Brain pericyte (primary cell): ENCODE data around the gene RAPGEF5.

Experiments used
- DNase-seq: peaks from one replicate; pipeline ENCODE4 v3.0.0-alpha.2; 2012; ENCODE audit warnings: low read depth, low spot score

The RAPGEF5 gene

GRCh38 chr7:22154143-22154529 is 202.8 kb downstream of the RAPGEF5 start:
- no peak for DNase-seq

DNA sequence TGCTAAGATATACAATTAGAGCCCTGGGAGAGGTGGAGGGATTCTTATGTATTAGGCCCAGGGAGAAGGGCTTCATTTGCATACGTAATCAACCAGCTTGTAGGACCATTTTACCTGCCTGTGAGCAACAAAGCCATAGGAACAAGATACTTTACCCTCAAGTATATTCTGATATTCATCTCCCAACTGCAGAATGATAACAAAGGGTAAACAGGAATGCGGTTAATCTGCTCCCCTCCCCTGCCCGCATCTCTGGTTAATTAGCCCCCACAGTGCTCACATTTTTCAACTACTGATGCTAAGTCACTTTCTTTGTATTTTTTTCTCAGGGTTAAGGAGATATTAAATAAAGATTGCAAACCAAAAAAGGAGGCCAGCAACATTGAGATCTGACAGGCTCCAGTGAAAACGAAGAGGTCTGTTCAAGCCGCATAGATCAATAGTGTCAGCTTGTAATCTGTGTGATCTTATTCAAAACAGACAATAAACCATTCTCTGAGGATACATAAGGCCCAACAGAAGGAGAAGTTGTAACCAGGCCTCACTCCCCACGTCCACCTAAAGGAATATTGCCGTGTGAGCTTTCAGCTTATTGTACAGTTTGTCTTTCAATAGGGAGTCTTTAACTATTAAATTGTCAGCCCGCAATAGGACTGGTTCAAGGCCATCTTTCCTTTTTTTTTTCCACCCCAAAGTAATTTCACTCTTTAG is 203.4 kb downstream of the RAPGEF5 start:
- DNase-seq, result no peak

- no peak for DNase-seq
These were observed 204.3 kb downstream of the RAPGEF5 start for GRCh38 chr7:22152690-22153089.

GRCh38 chr7:22151901-22152300 is 205.1 kb downstream of the RAPGEF5 start:
- DNase-seq, result no peak

- no peak for DNase-seq
These were observed 206.7 kb downstream of the RAPGEF5 start for GRCh38 chr7:22150221-22150620.

DNA sequence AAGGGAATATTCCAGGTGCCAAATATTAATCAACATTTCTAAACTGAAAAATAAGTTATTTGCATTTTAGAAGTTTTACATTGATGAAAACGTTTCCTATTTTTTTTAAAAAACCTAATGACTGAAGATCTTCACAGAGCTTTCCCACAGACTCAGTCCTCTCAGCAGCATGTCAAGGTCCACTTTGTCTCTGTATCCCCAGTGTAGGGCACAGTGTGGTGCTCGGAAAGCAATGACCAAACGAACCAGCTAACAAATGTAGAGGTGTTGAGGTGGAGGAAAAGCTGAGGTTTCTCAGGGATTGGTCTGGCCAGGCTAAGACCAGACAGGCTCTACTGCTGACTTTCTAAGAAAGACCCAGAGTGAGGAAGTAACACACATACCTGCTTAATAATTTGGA is 209.1 kb downstream of the RAPGEF5 start:
- DNase-seq, result no peak

DNA sequence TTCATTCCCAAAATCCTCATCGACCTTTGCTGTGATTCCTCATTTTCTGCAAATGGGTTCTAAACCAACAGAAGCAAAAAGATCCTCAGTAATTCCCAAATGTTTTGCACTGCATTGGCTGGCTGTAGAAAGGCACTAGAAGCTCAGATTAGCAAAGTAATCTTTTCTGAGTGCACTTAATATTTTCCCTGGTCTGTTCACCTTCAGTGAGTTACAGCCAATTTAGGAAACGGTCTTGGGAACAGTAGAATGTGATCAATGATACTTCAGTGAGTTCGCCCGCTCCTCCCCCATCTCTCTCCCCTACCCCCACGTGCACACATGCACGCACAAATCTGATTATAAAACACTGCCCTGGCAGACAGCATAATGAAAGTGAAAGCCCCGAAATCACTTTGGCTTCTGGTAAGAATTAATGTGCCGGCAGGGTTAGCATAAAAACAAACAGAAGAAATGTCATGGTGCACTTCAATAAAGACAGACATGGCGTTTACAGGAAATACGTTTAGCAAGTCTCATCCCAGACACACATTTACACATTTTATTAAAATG is 209.9 kb downstream of the RAPGEF5 start:
- no peak for DNase-seq

DNA sequence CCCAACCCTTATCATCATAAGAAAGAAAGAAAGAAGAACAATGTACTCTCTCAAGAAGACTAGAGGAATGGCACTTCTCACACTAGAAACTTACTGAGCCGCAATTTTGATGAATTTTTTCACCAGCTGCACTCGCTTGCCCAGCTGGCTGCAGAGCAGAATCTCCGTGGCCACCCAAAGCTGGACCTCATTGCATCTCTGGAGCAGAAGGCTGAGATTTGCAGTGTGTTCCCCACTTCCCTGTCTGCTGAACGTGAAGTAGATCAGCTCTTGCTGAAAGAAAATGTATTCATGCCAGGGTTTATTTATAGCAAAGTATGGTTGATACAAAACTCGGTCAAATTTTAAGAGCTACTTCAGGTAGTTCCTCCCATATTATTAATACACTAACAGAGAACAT is 212.0 kb downstream of the RAPGEF5 start:
- DNase-seq, result no peak

- no peak for DNase-seq
These were observed 213.5 kb downstream of the RAPGEF5 start for GRCh38 chr7:22143491-22143890.

DNA sequence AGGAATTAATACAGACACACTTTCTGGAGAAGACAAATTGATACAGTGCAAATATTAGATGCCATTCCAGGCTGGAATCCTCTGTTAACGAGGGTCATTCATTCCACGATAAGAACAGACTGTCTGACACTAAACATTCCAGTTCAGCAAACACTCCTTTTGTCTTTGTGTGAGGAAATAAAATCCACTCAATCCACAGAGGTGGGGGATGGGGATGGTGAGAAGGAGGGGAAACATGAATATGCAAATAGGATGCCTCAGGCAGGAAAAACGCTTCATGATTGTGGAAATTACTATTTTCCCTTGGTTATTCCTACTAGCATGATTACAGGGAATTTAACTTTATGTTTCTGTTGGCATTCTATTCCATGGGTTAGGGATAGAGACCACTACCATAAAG is 214.4 kb downstream of the RAPGEF5 start:
- DNase-seq, result no peak

- no peak for DNase-seq
These were observed 215.6 kb downstream of the RAPGEF5 start for GRCh38 chr7:22141355-22141754.

DNA sequence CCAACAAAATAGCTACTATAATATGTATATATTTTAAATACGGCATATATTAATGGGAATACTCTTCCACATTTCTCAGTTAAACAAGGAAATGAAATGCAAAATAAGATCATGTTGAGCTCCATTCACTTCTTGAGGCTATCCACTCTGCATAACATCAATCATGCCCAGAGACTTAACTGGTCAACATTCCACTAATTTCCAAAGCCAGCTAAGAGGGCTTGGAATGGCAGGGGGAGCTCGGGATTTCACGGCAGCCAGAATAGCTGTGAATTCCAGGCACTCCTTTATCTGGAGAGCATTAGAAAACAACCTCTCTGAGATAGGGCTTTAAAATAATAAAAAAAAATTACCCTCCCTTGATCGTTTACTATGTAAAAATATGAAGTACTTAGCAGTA is 216.4 kb downstream of the RAPGEF5 start:
- DNase-seq, result no peak

DNA sequence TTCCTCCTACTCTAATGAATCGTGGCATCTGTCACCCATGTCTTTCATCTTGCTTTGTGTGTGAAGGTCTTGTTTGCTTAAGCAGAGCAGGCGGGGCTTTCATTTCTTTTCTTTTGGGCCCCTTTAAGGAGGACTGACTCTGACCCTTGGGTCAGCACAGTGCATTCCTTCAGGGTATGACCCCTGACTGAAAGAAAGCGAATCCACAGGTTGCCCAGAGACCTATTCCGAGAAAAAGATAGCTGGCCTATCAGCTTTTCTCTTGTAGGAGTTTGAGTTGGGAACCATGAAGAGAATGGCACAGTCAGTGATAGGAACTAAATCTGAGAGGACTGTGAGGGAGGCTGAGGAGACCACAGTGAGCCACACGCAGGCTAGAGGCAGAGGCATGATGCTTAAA is 218.1 kb downstream of the RAPGEF5 start:
- DNase-seq, result no peak

DNA sequence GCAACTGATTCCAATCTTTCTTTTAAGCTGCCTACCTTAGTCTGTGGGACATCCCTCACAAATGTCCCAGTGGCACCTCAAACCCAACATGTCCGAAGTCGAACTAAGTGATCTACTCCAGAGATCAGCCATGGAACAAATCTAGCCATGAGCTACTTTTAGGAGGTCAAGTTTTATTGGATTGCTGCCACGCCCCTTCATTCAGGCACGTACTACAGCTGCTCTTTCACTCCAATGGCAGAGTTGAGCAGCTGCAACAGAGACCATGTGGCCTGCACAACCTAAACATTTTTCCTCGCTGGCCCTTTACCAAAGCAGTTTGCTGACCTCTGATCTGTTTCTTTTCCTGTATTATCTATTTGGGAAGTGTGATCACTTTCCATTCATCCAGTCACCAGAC is 218.8 kb downstream of the RAPGEF5 start:
- no peak for DNase-seq

GRCh38 chr7:22137466-22137865 is 219.5 kb downstream of the RAPGEF5 start:
- peak; percentile 42 for DNase-seq

DNA sequence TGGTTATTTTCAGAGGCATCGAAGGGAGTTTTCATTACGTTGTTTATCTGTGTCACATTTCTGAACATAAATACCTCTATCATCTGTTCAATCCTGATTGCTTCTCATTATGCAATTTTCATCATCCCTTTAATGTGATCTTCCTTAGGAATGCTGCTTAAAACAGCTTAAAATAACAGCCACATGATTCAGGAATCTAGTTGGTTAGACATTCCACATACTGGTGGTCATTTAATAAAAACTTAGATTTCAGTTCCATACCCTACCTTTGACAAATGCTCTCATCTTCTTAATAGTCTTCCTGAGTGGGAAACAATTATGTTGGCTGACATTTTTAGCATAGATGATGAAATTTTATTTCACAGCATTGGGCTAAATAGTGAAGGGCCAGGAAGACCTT is 219.9 kb downstream of the RAPGEF5 start:
- DNase-seq, result no peak

DNA sequence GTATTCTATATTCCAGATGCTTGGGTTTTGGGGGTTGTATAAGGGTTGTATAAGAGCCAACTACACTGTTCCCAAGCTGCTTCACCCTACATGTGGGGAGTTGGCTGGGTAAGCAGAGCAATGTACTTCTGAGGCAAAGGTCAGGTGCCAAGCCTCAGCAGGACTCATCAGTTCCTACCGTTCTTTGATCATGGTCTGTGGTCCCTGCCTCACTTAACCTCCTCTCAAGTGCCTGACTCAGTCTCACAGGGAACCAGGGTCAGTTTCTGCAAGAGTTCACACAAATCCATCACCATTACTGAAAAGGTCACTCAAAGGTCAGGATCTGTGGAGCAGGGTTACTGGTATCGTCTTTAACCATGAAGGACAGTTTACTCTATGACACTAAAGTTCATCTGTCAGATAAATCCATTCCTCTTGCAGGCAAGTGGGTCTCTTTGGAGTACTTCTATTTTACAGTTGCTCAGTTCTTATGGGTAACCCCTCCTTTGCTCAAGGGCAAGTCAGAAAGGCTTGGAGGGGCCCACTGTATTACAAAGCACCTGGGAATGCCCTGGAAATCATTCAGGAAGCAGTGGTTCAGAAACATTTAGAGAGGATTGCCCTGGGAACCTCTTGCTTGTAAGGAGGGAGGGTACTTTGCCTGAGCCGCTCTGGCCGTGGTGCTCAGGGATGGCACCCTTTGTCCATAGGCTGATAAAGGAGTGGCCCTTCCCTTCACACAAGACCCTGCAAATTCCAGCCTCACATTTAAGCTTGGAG is 227.0 kb downstream of the RAPGEF5 start:
- no peak for DNase-seq

DNA sequence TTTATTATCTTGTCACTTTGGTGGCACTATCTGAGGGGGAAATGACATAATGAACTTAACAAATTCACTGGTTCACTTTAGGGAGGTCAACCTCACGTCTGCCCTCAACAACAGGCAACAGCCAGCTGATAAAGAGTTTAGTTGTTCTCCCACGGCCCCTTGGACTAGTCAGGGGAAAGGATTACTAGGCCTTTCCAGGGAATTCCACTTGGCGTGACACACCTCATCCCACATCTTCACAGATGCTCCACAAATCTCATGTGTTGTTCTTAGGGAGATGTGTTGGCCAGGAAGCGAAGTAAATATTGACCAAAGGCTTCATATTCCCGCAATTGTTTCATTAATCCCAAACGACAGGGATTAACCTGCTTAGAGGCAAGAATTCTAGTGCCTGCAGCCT is 227.8 kb downstream of the RAPGEF5 start:
- no peak for DNase-seq

GRCh38 chr7:22128528-22128920 is 228.4 kb downstream of the RAPGEF5 start:
- DNase-seq, result no peak

DNA sequence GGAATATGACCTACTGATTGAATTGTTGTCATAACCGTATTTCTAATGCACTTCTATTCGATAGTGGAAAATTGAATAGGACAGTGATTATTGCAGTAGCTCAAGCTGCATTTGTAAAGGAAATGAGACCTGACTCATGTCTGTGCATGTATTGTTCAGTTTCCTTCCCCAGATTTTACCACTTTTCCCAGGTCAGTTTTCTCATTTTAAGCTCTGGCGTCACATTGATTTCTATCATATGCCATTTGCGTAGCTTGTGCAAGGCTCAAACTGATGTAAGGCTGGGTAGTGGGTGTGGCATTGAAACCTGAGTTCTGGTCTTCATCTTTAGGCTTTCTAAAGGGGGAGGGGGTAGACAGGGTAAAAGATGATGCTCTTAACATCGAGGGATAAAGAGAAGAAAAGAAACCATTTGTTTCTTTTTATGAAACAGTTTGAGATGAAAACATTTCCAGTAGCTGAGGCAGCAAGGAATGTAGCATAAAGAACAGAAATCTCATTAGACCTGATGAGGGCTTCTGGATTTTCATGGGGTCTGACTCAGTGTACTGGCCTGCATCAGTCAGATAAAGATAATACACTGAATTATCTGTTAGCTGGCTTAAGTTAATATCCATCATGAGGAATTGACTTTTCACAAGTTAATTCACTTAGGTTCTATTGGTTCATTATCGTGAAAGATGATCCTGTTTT is 229.0 kb downstream of the RAPGEF5 start:
- DNase-seq, result no peak

GRCh38 chr7:22125436-22125835 is 231.5 kb downstream of the RAPGEF5 start:
- DNase-seq, result no peak

- DNase-seq, result no peak
These were observed 232.0 kb downstream of the RAPGEF5 start for GRCh38 chr7:22124941-22125340.
